HG02571 (cell line): ENCODE data around the gene VOPP1.
"Not testable (repeated sequence)": the region's sequence is repeated elsewhere in the genome, so short reads cannot be mapped to it uniquely, and the experiment has no call there.

Experiments used
- ATAC-seq: cut with Tn5 transposase; IDR thresholded peaks from one replicate; pipeline ENCODE4 v1.9.1; 2021; ENCODE audit warnings: mild to moderate bottlenecking, moderate library complexity; ENCODE audit not compliant: unreplicated experiment

Gene VOPP1

DNA sequence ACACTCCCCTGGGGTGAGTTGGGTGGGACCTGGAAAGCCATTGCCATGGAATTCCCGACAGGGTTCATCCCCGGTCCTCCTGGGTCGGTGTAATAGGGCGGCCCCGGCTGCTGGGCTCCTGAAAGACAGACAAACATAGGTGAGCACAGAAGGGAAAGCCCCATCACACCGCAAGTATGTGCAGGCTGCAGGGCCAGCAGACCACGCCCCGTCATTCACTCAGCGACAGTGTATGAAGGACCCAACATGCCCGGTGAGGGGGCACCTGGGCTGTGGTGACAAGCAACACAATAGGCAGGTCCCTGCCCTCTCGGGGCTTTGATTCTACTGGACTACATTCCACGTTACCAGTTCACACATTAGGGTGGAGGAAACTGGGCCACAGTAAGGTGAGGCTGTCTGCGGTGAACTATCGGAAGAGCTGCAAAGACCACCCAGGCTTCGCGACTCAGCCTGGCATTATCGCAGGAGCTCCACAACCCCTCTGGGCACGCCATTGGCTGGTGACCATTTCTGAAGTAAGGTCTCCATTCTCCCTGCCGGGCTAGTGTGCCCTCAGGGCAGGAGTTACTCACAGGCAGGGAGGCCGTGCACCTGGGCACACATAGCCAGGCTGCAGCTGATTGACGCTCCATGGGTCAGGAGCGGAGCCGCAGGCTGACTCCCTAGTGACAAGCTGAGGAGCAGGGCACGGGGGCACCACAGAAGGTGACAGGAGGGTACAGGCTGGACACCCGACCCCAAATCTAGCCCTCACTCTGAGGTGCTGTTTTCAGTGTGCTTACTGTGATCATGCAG lies 99.2 kb downstream of the VOPP1 start:
- ATAC-seq = no peak

DNA sequence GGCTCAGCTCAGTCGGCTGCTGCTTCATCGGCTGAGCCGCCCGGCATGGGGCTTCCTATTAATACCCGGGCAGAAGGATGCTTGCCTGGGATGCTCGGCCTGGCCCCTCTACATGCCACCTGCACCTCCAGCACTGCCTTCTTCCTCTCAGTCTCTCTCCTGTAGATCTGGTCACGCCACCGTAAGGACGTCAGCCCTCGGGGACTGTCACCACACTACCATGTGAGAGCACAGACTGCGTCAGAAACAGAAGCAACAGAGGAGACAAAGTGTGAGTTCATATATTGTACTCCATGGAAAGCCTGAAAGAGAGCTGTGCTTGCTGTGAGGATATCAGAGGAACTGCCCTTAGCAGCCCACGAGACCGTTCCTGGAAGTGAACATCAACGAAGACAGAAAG lies 99.9 kb downstream of the VOPP1 start:
- not testable (repeated sequence) for ATAC-seq

- ATAC-seq = not testable (repeated sequence)
These were observed 100.7 kb downstream of the VOPP1 start for GRCh38 chr7:55471594-55471993.

- no peak for ATAC-seq
These were observed 102.0 kb downstream of the VOPP1 start for GRCh38 chr7:55470261-55470660.

GRCh38 chr7:55469721-55470120 lies 102.6 kb downstream of the VOPP1 start:
- ATAC-seq = no peak

GRCh38 chr7:55469271-55469681 lies 103.0 kb downstream of the VOPP1 start:
- no peak for ATAC-seq

GRCh38 chr7:55468495-55468894 lies 103.8 kb downstream of the VOPP1 start:
- ATAC-seq = no peak

DNA sequence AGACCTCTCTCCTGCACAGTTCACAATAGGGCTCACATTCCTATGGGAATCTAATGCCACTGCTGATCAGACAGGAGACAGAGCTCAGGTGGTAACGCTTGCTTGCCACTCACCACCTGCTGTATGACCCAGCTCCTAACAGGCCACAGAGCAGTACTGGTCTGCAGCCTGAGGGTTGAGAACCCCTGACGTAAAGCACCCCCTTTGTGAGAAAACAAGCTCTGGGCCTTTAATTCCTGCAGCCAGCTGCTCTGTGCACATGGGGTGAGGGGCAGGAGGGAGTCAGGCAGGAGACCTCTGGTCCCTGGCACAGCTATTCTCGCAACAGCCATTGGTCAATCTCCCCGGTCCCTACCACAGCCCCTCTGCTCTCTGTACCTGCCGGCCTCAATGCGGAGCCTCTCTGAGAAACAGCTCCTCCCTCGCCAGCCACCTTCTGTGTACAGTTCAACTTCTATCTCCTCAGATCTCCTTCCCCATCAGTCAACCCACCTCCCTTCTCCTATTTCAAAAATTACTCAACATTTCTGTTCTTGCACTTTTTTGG lies 105.2 kb downstream of the VOPP1 start:
- no peak for ATAC-seq

GRCh38 chr7:55465691-55466090 lies 106.6 kb downstream of the VOPP1 start:
- ATAC-seq = no peak

DNA sequence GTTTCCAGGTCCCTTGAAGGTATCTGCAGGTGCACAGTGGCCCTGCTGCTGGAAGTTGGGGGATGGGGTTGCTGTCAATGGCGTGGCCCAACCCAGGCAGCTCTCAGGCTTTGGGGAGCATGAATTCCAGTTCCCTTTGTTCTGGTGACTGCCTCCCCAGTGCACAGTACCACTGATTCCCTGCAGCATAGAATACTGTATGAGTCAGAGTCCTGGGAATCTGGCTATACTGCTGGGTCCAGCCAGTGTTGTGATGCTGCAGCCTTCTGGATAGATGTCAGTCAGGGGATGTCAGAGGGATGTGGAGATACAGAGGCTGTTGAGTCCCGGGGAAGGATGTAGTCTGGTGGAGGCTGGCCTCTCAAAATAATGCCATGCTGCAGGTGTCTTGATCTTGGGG lies 107.9 kb downstream of the VOPP1 start:
- no peak for ATAC-seq

- no peak for ATAC-seq
These were observed 108.5 kb downstream of the VOPP1 start for GRCh38 chr7:55463686-55464262.

DNA sequence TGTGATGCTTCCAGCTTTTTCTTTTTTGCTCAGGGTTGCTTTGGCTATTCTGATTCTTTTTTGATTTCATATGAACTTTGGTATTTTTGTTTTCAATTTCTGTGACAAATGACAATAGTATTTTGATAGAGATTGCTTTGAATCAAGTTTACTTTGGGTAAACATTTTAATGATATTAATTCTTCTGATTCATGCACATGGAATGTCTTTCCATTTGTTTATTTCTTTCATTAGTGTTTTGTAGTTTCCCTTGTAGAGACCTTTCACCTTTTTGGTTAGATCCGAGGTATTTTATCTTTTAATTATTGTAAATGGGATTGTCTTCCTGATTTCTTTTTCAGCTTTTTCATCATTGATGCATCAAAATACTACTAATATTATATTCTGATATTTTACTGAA lies 114.0 kb downstream of the VOPP1 start:
- ATAC-seq = no peak

DNA sequence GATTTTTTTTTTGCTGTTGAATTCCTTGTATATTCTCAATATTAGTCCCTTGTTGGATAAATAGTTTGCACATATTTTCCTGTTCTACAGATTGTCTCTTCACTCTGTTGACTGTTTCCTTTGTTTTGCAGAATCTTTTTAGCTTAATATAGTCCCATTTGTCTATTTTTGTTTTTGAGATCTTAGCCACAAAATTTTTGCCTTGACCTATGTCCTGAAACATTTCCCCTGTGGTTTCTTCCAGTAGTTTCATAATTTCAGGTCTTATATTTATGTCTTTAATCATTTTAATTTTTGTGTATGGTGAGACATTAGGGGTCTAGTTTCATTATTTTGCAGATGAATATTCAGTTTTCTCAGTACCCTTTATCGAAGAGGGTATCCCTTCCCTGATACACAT lies 114.5 kb downstream of the VOPP1 start:
- ATAC-seq = no peak

DNA sequence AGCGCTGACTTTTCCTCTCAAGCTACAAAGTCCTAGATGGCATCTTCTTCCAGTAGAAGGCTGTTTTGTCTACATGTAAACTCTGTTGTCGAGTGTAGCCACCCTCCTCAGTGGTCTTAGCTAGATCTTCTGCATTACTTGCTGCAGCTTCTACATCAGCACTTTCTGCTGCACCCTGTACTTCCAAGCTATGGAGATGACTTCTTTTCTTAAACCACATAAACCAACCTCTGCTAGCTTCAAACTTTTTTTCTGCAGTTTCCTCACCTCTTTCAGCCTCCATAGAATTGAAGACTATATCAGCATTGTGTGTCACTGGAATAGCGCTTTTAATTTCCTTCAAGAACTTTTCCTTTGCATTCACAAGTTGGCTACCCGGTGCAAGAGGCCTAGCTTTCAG lies 119.3 kb downstream of the VOPP1 start:
- no peak for ATAC-seq

DNA sequence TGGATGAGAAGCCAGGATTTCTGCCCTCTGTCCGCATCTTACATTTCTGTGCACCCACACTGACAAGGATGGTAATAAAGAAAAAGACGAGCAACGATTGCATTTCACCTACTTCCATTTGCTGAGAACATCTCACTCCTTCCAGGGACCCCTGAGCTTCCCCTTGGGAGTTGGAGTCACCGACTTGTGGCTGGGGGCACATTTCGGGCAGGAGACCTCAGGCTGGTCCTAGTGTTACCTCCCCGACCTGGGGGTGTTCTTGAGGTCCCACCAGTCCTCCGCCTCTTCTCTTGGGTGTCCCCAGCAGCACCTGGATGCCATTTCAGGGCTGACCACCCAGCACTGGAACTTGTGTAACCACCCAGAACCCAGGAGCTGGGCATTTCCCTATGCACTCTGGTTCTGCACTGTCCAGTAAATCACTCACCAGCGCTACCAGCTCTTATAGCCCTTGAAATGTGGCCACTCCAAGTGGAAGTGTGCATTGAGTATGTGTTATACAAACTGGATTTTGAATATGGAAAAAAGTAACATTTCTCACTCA lies 122.2 kb downstream of the VOPP1 start:
- no peak for ATAC-seq

DNA sequence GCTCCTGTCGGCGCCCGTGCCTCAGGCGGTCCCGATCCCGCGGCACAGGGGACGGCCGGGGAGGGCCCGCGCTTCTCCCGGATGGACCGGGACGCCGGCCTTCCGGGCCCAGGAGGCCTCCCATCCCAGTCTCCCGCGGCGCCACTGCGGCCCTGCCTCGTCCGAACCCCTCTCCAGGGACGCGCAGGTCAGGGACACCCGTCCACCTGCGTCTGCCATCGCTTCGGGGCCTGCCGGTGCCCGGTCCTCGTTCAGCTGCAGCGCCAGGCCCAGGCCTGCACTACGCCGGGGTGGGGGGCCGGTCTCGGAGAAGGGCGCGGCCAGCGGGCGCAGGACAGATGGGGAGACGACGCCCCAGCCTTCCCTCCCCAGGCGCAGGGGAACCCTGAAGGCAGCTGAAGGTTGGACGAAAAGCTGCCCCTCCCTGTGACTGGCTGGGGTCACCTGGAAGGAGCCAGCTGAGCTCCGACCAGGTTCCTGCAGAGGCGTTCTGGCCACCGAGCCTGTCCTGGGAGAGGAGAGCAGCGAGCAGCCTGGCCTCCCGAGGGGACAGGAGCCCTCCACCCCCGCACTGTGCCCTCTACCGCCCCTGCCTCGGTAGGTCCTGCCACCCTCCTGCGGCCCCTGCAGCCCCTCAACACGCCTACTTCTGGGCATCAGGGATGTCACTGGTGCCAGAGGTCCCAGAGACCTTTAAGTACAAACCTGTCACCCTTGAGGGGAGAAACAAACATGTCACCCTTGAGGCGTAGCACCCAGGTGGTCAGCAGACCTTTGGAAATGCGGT lies 122.9 kb downstream of the VOPP1 start:
- ATAC-seq = no peak

- no peak for ATAC-seq
These were observed 123.8 kb downstream of the VOPP1 start for GRCh38 chr7:55448526-55448925.

- no peak for ATAC-seq
These were observed 127.5 kb downstream of the VOPP1 start for GRCh38 chr7:55444786-55445185.

- ATAC-seq = no peak
These were observed 130.4 kb downstream of the VOPP1 start for GRCh38 chr7:55441774-55442522.

GRCh38 chr7:55441002-55441401 lies 131.3 kb downstream of the VOPP1 start:
- no peak for ATAC-seq
